ENCODE results near the gene HIVEP3.

HIVEP3 gene

DNA sequence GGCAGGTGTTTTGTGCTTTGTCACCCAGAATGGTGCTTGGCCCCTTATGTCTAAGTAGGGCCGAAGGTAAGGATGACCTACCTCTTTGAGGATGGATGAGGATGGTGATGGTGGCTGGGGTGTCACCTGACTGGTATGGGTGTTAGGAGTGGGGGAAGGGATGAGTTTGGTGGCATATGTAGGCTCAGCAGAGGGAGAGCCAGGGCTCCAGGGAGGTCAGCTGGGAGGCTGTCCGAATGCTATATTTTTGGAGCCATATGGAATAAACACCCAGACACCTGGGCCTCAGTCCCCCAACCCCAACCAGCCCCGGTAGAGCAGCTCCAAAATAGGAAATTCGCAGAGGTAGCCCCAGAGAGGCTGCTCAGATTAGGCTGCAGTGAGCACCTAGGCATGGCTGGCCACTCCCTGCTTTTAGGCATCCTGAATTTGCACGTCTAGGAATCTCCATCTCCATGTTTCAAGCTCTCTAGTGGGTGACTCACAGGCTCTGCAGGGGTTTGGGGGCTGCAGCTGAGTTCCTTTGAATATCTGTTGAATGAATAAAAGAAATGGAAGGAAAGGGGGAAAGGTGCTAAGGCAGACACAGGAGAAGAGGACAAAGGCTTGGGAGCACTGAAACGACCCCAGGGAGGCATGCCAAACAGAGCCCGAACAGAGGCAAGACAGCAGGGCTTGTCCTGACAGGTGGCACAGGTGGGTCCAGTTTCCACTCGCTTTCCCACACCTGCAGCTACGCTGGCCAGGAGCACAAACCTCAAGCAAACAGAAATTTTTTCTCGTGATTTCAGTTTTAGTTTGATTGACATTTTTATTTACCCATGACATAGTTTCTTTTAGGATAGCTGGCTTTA lies 299.0 kb downstream of the HIVEP3 start:
- TF ChIP-seq, protein P1, sequence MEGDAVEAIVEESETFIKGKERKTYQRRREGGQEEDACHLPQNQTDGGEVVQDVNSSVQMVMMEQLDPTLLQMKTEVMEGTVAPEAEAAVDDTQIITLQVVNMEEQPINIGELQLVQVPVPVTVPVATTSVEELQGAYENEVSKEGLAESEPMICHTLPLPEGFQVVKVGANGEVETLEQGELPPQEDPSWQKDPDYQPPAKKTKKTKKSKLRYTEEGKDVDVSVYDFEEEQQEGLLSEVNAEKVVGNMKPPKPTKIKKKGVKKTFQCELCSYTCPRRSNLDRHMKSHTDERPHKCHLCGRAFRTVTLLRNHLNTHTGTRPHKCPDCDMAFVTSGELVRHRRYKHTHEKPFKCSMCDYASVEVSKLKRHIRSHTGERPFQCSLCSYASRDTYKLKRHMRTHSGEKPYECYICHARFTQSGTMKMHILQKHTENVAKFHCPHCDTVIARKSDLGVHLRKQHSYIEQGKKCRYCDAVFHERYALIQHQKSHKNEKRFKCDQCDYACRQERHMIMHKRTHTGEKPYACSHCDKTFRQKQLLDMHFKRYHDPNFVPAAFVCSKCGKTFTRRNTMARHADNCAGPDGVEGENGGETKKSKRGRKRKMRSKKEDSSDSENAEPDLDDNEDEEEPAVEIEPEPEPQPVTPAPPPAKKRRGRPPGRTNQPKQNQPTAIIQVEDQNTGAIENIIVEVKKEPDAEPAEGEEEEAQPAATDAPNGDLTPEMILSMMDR (conservative IDR thresholded peaks at IDR 0.05; ENCODE audit: low read depth, low read length), result no peak
- no peak overlapping the region for H3K4me3 ChIP-seq (ENCODE audit: low read length)
- DNase-seq (ENCODE audit: low read depth), result no peak

DNA sequence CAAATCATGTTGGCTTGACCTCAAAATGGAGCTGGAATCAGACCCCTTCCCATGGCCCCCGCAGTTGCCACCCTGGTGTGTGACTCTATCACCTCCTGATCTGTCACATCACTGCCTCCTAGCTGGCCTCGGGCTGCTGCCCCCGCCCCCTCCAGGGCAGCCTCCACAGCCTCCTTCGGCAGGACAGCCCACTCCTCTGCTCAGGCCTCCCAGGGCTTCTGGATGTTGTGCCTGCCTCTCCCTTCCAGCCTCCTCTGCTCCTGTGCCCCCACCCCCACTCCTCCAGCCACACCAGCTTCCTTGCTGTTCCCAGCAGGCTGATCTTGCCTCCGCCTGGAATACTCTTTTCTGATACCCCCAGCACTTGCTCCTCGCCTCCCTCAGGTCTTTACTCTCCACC lies 299.9 kb downstream of the HIVEP3 start:
- H3K4me3 ChIP-seq (ENCODE audit: low read length), result no peak overlapping the region
- TF ChIP-seq, protein P1 (conservative IDR thresholded peaks at IDR 0.05; ENCODE audit: low read depth, low read length), result no peak
- no peak for DNase-seq (ENCODE audit: low read depth)

GRCh38 chr1:41618066-41618825 lies 300.5 kb downstream of the HIVEP3 start:
- H3K4me3 ChIP-seq (ENCODE audit: low read length), result no peak overlapping the region
- no peak for DNase-seq (ENCODE audit: low read depth)
- TF ChIP-seq, protein P1 (conservative IDR thresholded peaks at IDR 0.05; ENCODE audit: low read depth, low read length), result no peak

GRCh38 chr1:41617336-41617735 lies 301.4 kb downstream of the HIVEP3 start:
- DNase-seq (ENCODE audit: low read depth), result no peak
- H3K4me3 ChIP-seq (ENCODE audit: low read length), result no peak overlapping the region
- TF ChIP-seq, protein P1 (conservative IDR thresholded peaks at IDR 0.05; ENCODE audit: low read depth, low read length), result no peak

GRCh38 chr1:41616563-41616962 lies 302.2 kb downstream of the HIVEP3 start:
- H3K4me3 ChIP-seq (ENCODE audit: low read length), result no peak overlapping the region
- DNase-seq (ENCODE audit: low read depth), result no peak
- TF ChIP-seq, protein P1 (conservative IDR thresholded peaks at IDR 0.05; ENCODE audit: low read depth, low read length), result no peak

DNA sequence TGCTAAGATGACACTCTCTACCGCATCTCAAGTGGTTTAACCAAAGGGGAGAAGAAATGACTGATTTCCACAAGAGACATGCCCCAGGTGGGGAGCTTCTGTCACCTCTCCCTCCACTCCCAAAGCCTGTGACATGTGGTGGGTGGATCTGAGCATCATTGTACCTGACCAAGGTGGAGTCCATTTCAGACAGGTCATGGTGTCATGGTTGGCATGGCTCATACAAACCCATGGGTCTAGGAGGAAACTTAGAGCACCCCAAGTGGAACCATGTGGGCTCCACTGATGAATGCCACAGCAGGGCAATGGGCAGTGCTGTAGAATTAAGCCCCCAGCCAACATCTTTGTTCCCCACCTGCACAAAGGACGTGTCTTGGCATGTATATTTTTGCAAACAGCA lies 302.7 kb downstream of the HIVEP3 start:
- TF ChIP-seq, protein P1 (conservative IDR thresholded peaks at IDR 0.05; ENCODE audit: low read depth, low read length), result no peak
- no peak overlapping the region for H3K4me3 ChIP-seq (ENCODE audit: low read length)
- DNase-seq (ENCODE audit: low read depth), result no peak

Data from retinal pigment epithelial cell (primary cell).